GM12878 (cell line): ENCODE measurements around the gene TEX9. TPM values are rescaled to one million over a fixed set of nuclear protein-coding genes. Genes with fewer than 3 reads are reported as not detected.

Experiments
- ATAC-seq: fragments of 200-7000 bp; cut with Tn5 transposase; 3 replicates; pipeline ENCODE4 v1.9.1; 2020; ENCODE audit warnings: mild to moderate bottlenecking, moderate library complexity
- BruUV-seq: library from RNA; stranded (reverse); fragments of 400-500 nt; replicated peaks from 2 replicates; lab custom pipeline; 2021; lab: Mats Ljungman, UMichigan
- CTCF ChIA-PET: fragments of 300-600 bp; sonication (Branson Sonifier 250); formaldehyde crosslinking; extraction: SDS; loops from one replicate; lab custom pipeline; 2021; ENCODE audit warnings: inconsistent platforms; lab: Yijun Ruan, JAX
- POLR2A ChIA-PET: fragments of 350-600 bp; formaldehyde crosslinking; extraction: SDS; loops from one replicate; lab custom pipeline; 2021; ENCODE audit warnings: inconsistent platforms; lab: Charles Lee
- RAD21 ChIA-PET: fragments of 300-600 bp; sonication (Branson Sonifier 250); formaldehyde crosslinking; loops from one replicate; lab custom pipeline; 2023; ENCODE audit warnings: antibody characterized with exemption; ENCODE audit not compliant: unreplicated experiment; lab: Charles Lee
- SMC1A ChIA-PET: fragments of 300-600 bp; sonication (Branson Sonifier 250); formaldehyde crosslinking; loops from one replicate; lab custom pipeline; 2023; ENCODE audit not compliant: unreplicated experiment, uncharacterized antibody; lab: Charles Lee
- DNase-seq: peaks from one replicate; pipeline ENCODE4 v3.0.0-alpha.2; 2011; ENCODE audit warnings: low read depth, low spot score
- FAIRE-seq: peaks from 3 replicates; lab custom pipeline; 2011; peaks lifted over from hg19 to GRCh38; lab: Jason Lieb, UNC
- H2AFZ ChIP-seq: 2 replicates; pipeline ENCODE4 v1.6.0; 2011; ENCODE audit warnings: low read depth, low read length, control low read depth; ENCODE audit not compliant: control insufficient read depth
- H3K27ac ChIP-seq: 2 replicates; pipeline ENCODE4 v1.5.1; 2011; ENCODE audit warnings: control low read depth; ENCODE audit not compliant: control insufficient read depth, insufficient read depth
- H3K27me3 ChIP-seq, 2 experiments: replicated peaks in 1 of 2; 2 replicates each; pipeline versions ENCODE4 v1.6.0 to v1.6.1; 2011; ENCODE audit warnings: low read length in 1 of 2; ENCODE audit not compliant: control insufficient read depth in 2 of 2, insufficient read depth in 2 of 2
- H3K36me3 ChIP-seq, 2 experiments: 2 replicates each; pipeline ENCODE4 v1.5.1; 2011; ENCODE audit warnings: low read length in 1 of 2; ENCODE audit not compliant: control insufficient read depth in 2 of 2, insufficient read depth in 2 of 2
- H3K4me1 ChIP-seq: 2 replicates; pipeline ENCODE4 v1.6.1; 2011; ENCODE audit warnings: mild to moderate bottlenecking, low read length, moderate library complexity, mixed read lengths; ENCODE audit not compliant: control insufficient read depth, insufficient read depth
- H3K4me2 ChIP-seq: 2 replicates; pipeline ENCODE4 v1.6.0; 2011; ENCODE audit warnings: control low read depth; ENCODE audit not compliant: control insufficient read depth, insufficient read depth
- H3K4me3 ChIP-seq: fragments of 200-600 bp; sonication (generic); 2 replicates; pipeline ENCODE4 v1.5.1; 2016
- H3K79me2 ChIP-seq: 2 replicates; pipeline ENCODE4 v1.6.0; 2011; ENCODE audit warnings: low read length; ENCODE audit not compliant: control insufficient read depth, insufficient read depth
- H3K9ac ChIP-seq: 2 replicates; pipeline ENCODE4 v1.8.0; 2011; ENCODE audit warnings: low read length, control low read depth, mixed read lengths; ENCODE audit not compliant: control insufficient read depth, insufficient read depth
- H3K9me3 ChIP-seq: replicated peaks from 3 replicates; pipeline ENCODE4 v1.5.1; 2011; ENCODE audit warnings: mild to moderate bottlenecking, low read length; ENCODE audit not compliant: control insufficient read depth, insufficient read depth
- H4K20me1 ChIP-seq: 2 replicates; pipeline ENCODE4 v1.6.0; 2011; ENCODE audit not compliant: control insufficient read depth, insufficient read depth
- ATF7 ChIP-seq: fragments of 450-650 bp; IDR thresholded peaks from 2 replicates; pipeline ENCODE4 v1.6.1; 2016; ENCODE audit warnings: low read depth, mild to moderate bottlenecking
- FOXM1 ChIP-seq: IDR thresholded peaks from 2 replicates; pipeline ENCODE4 v1.6.1; 2012; ENCODE audit warnings: low read depth, mild to moderate bottlenecking, inconsistent platforms, low read length, moderate library complexity
- HCFC1 ChIP-seq: fragments of 150-350 bp; IDR thresholded peaks from 2 replicates; pipeline ENCODE4 v1.6.1; 2014; ENCODE audit warnings: low read length
- IKZF2 ChIP-seq, 2 experiments: fragments of 450-650 bp; IDR thresholded peaks; 2 replicates each; pipeline ENCODE4 v1.6.1; 2017; ENCODE audit warnings: mild to moderate bottlenecking in 2 of 2, moderate library complexity in 2 of 2
- RFX5 ChIP-seq: IDR thresholded peaks from 2 replicates; pipeline ENCODE4 v1.6.1; 2011; ENCODE audit warnings: low read depth, low read length, improper control_type of control experiment
- WGBS: methylation state at CpG from one replicate; pipeline ENCODE4 v1.1.6; 2016; ENCODE audit warnings: low lambda C conversion rate; ENCODE audit not compliant: insufficient replicate concordance, insufficient coverage; ENCODE audit errors: missing lambda C conversion rate; 5-methylcytosine and 5-hydroxymethylcytosine counted together
- in situ Hi-C: fragments of 300-500 bp; cut with MboI; formaldehyde crosslinking; loops from 9 replicates; pipeline ENCODE4 v1.14.3; 2018; ENCODE audit warnings: mixed read lengths
- intact Hi-C: fragments of 100-400 bp; cut with micrococcal nuclease; formaldehyde crosslinking; loops from one replicate; pipeline ENCODE4 v1.14.2; 2022; ENCODE audit not compliant: unreplicated experiment
- polyA plus RNA-seq, 11 experiments: library from polyadenylated mRNA; depleted of rRNA in 4 of 11; unstranded in 6 of 11; stranded (reverse) in 5 of 11; fragments of >200 nt; fragmentation: Nextera tagmentation in 4 of 11; fragmentation: Illumina TruSeq in 1 of 11; extraction: Ambion mirVana in 4 of 11; extraction: Trizol in 1 of 11; gene quantifications; 1 replicate in 1 of 11; 2 replicates in 10 of 11; pipeline versions ENCODE4 v1.2.1 to v1.2.3, GENCODE V29; 2011 to 2016; ENCODE audit warnings: inconsistent platforms in 2 of 11, missing spikeins in 2 of 11, low read depth in 1 of 11
- total RNA-seq, 4 experiments: library from RNA; depleted of rRNA in 3 of 4; stranded (reverse); fragments of >200 nt in 3 of 4; fragmentation: Illumina TruSeq in 1 of 4; extraction: Trizol in 1 of 4; gene quantifications; 2 replicates each; pipeline versions ENCODE4 v1.2.1 to v1.2.3, GENCODE V29; 2013 to 2021
- TF ChIP-seq, protein P1 (sequence below): fragments of 450-650 bp; formaldehyde crosslinking; IDR thresholded peaks from 2 replicates; pipeline ENCODE4 v1.4.0; 2022; ENCODE audit warnings: mild to moderate bottlenecking, moderate library complexity
- TF ChIP-seq, protein P2 (sequence below): fragments of 450-650 bp; IDR thresholded peaks from 2 replicates; pipeline ENCODE4 v1.6.1; 2016; ENCODE audit warnings: mild to moderate bottlenecking

TEX9 gene
- total and polyA plus RNA-seq, 10 of the 15 experiments (the other 5 are each of a cell fraction or from before 2014, with no cell fraction given): 9.0 to 155 (median 70.0) TPM

DNA sequence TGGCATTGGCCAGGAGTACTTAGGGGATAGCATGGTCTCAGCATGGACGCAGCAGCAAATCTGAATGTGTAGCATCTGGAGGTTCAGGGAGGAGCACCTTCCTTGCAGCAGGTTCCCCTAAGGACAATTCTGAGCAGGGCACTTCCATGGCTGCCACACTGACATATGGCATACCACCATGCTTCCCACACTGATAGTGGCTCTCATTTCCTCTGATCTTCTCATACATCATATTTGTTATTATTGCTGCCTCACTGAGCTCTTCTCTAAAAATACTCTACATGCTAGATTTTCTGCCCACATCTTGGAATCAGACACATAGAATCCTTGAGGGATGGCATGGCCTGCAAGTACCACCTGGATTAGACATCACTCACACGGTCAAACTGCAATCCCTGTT is 107.1 kb downstream of the TEX9 start (continued):
- no peak for TF ChIP-seq ATF7

DNA sequence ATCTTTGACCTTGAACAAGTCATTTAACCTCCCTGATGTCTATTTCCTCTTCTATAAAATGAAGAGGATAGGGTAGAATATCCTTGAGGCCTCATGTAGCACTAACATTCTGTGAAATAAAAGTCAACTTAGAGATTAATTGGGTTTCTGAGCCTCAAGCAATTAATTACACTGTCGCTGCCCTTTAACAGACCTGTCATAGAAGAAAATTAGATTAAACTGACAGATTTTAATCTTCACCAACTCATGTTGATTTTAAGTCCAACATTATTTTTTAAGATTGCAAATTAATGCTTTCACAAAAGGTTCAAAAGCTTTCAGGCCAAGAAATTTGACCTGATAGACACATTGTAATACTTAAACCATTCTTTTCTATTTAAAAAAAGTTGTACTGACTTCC is 107.8 kb downstream of the TEX9 start:
- no peak overlapping the region for H3K9ac ChIP-seq
- H3K4me2 ChIP-seq: no peak overlapping the region
- H4K20me1 ChIP-seq: no peaks in the 10 kb centered on the region
- no peaks in the 10 kb centered on the region for H3K9me3 ChIP-seq
- TF ChIP-seq IKZF2 (IDR thresholded peaks at IDR 0.05): no peak
- TF ChIP-seq, protein P1, sequence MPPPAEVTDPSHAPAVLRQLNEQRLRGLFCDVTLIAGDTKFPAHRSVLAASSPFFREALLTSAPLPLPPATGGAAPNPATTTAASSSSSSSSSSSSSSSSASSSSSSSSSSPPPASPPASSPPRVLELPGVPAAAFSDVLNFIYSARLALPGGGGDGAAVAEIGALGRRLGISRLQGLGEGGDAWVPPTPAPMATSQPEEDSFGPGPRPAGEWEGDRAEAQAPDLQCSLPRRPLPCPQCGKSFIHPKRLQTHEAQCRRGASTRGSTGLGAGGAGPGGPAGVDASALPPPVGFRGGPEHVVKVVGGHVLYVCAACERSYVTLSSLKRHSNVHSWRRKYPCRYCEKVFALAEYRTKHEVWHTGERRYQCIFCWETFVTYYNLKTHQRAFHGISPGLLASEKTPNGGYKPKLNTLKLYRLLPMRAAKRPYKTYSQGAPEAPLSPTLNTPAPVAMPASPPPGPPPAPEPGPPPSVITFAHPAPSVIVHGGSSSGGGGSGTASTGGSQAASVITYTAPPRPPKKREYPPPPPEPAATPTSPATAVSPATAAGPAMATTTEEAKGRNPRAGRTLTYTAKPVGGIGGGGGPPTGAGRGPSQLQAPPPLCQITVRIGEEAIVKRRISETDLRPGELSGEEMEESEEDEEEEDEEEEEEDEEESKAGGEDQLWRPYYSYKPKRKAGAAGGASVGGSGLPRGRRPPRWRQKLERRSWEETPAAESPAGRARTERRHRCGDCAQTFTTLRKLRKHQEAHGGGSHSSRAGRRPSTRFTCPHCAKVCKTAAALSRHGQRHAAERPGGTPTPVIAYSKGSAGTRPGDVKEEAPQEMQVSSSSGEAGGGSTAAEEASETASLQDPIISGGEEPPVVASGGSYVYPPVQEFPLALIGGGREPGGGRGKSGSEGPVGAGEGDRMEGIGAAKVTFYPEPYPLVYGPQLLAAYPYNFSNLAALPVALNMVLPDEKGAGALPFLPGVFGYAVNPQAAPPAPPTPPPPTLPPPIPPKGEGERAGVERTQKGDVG (CRISPR knock-in tag): no peak
- no peak for TF ChIP-seq FOXM1
- TF ChIP-seq, protein P2, sequence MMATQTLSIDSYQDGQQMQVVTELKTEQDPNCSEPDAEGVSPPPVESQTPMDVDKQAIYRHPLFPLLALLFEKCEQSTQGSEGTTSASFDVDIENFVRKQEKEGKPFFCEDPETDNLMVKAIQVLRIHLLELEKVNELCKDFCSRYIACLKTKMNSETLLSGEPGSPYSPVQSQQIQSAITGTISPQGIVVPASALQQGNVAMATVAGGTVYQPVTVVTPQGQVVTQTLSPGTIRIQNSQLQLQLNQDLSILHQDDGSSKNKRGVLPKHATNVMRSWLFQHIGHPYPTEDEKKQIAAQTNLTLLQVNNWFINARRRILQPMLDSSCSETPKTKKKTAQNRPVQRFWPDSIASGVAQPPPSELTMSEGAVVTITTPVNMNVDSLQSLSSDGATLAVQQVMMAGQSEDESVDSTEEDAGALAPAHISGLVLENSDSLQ: no peak
- no peak for TF ChIP-seq HCFC1
- no peak for TF ChIP-seq RFX5
- H3K4me3 ChIP-seq: no peak overlapping the region
- WGBS: 92% methylated on average over 1 of the region's 1 CpG
- SMC1A ChIA-PET: no interaction called here
- ATAC-seq (no peak), FAIRE-seq (no peak), DNase-seq (no peak)
- BruUV-seq: no TSS peak
- no peak overlapping the region for H2AFZ ChIP-seq
- CTCF ChIA-PET: interaction anchor here (1.1 kb wide), 1 partner anchor 19 kb away, joined by 3 read pairs; no protein-coding TSS in a partner anchor
- intact Hi-C loops (no loop called here), in situ Hi-C loops (no loop called here)
- POLR2A ChIA-PET: no interaction called here
- no peaks in the 10 kb centered on the region for H3K79me2 ChIP-seq
- H3K27me3 ChIP-seq: no peaks in the 10 kb centered on the region
- H3K36me3 ChIP-seq: no peaks in the 10 kb centered on the region
- no peak overlapping the region for H3K27ac ChIP-seq
- RAD21 ChIA-PET: no interaction called here
- H3K4me1 ChIP-seq: peaks cover 8% of the 10 kb centered on the region; the same call in 1 of the 2 replicates
